ENCODE measurements around the gene TATDN2. TPM values are rescaled to one million over a fixed set of nuclear protein-coding genes. Genes with fewer than 3 reads are reported as not detected.
A peak's percentile ranks its signal among the peaks of the same experiment; 100 is the strongest.

The TATDN2 gene
- total RNA-seq (10 to 100 TPM; 19.1 to 25.6 (median 21.9) TPM), polyA plus RNA-seq (13.6 TPM)
- long read RNA-seq, donor 1, full-length matches to known transcripts: 1 of 15 reads
- long read RNA-seq, donor 1, partial matches to known transcripts: 13 of 15 reads
- long read RNA-seq, donor 1, other reads (novel, unspliced or antisense): 1 of 15 reads
- long read RNA-seq, donor 2, partial matches to known transcripts: 8 of 8 reads
- long read RNA-seq, donor 2, other reads (novel, unspliced or antisense): 0 of 8 reads
- long read RNA-seq, donor 3: 0 reads
- long read RNA-seq, donor 4, partial matches to known transcripts: 2 of 3 reads
- long read RNA-seq, donor 4, other reads (novel, unspliced or antisense): 1 of 3 reads

- intact Hi-C loops (cut with DNase I): no loop called here
- ATAC-seq (peak; percentile 99), DNase-seq (peak; percentile 98 to 99 (median 99))
- H3K4me3 ChIP-seq (ENCODE audit: low read length): peak within 1 kb of the TSS; percentile 96
- H3K27ac ChIP-seq (ENCODE audit: low read length): peak within 1 kb of the TSS; percentile 69
- no peaks in the 10 kb centered on the region for H3K27me3 ChIP-seq (ENCODE audit: control insufficient read depth, insufficient read depth)
- under 1% methylated on average over 80 of the region's 80 CpGs for WGBS
- H3K9me3 ChIP-seq (ENCODE audit: control insufficient read depth, low read length): no peaks in the 10 kb centered on the region
- H3K4me1 ChIP-seq (ENCODE audit: control insufficient read depth, insufficient read depth, low read length): no peaks in the 10 kb centered on the region
These were observed at the start of gene TATDN2 for GRCh38 chr3:10248184-10248983. TATDN2 (plus strand) TSS chr3:10248459; CDS start chr3:10249201, 742 bp downstream.

- DNase-seq (peak in 2 of 3 donors; percentile 55 to 65), ATAC-seq (peak; percentile 56 to 86)
- no peaks in the 10 kb centered on the region for H3K27me3 ChIP-seq (ENCODE audit: control insufficient read depth, insufficient read depth)
- 65% methylated on average over 12 of the region's 12 CpGs for WGBS
- intact Hi-C loops (cut with DNase I): no loop called here
- H3K9me3 ChIP-seq (ENCODE audit: control insufficient read depth, low read length): no peaks in the 10 kb centered on the region
- no peak overlapping the region for H3K27ac ChIP-seq (ENCODE audit: low read length)
- H3K4me3 ChIP-seq (ENCODE audit: low read length): no peak overlapping the region
- H3K4me1 ChIP-seq (ENCODE audit: control insufficient read depth, insufficient read depth, low read length): peaks cover 3% of the 10 kb centered on the region
These were observed 49.3 kb upstream of the TATDN2 start for GRCh38 chr3:10198761-10199649.

- whole genome bisulfite sequencing: 75% methylated on average over 2 of the region's 2 CpGs
- Histone ChIP-seq H3K4me1 (ENCODE audit: control insufficient read depth, insufficient read depth, low read length) (no peaks in the 10 kb centered on the region), H3K27ac (ENCODE audit: low read length) (no peak overlapping the region), H3K27me3 (ENCODE audit: control insufficient read depth, insufficient read depth) (no peaks in the 10 kb centered on the region), H3K9me3 (ENCODE audit: control insufficient read depth, low read length) (no peaks in the 10 kb centered on the region), H3K4me3 (ENCODE audit: low read length) (no peak overlapping the region)
- DNase-seq (no peak), ATAC-seq (no peak)
- intact Hi-C loops (cut with DNase I): no loop called here
These were observed 43.3 kb upstream of the TATDN2 start for GRCh38 chr3:10204921-10205320.

- intact Hi-C loops (cut with DNase I): no loop called here
- DNase-seq (peak in 1 of 3 donors; percentile 53), ATAC-seq (peak; percentile 55 to 67)
- Histone ChIP-seq H3K4me3 (ENCODE audit: low read length) (no peak overlapping the region), H3K27me3 (ENCODE audit: control insufficient read depth, insufficient read depth) (no peaks in the 10 kb centered on the region), H3K4me1 (ENCODE audit: control insufficient read depth, insufficient read depth, low read length) (no peaks in the 10 kb centered on the region), H3K27ac (ENCODE audit: low read length) (no peak overlapping the region), H3K9me3 (ENCODE audit: control insufficient read depth, low read length) (no peaks in the 10 kb centered on the region)
- WGBS: 82% methylated on average over 7 of the region's 7 CpGs
These were observed 42.7 kb upstream of the TATDN2 start for GRCh38 chr3:10205451-10206165.

- Histone ChIP-seq H3K4me1 (ENCODE audit: control insufficient read depth, insufficient read depth, low read length) (no peaks in the 10 kb centered on the region), H3K9me3 (ENCODE audit: control insufficient read depth, low read length) (no peaks in the 10 kb centered on the region), H3K4me3 (ENCODE audit: low read length) (no peak overlapping the region), H3K27ac (ENCODE audit: low read length) (no peak overlapping the region), H3K27me3 (ENCODE audit: control insufficient read depth, insufficient read depth) (no peaks in the 10 kb centered on the region)
- ATAC-seq (peak in 1 of 2 donors; percentile 28), DNase-seq (no peak)
- intact Hi-C loops (cut with DNase I): no loop called here
- 72% methylated on average over 5 of the region's 5 CpGs for WGBS
These were observed 42.1 kb upstream of the TATDN2 start for GRCh38 chr3:10206166-10206511.

- Histone ChIP-seq H3K9me3 (ENCODE audit: control insufficient read depth, low read length) (no peaks in the 10 kb centered on the region), H3K4me1 (ENCODE audit: control insufficient read depth, insufficient read depth, low read length) (no peaks in the 10 kb centered on the region), H3K27me3 (ENCODE audit: control insufficient read depth, insufficient read depth) (no peaks in the 10 kb centered on the region), H3K4me3 (ENCODE audit: low read length) (no peak overlapping the region), H3K27ac (ENCODE audit: low read length) (no peak overlapping the region)
- no peak for ATAC-seq
- no peak for DNase-seq
- intact Hi-C loops (cut with DNase I): no loop called here
- WGBS: 80% methylated on average over 9 of the region's 9 CpGs
These were observed 35.0 kb upstream of the TATDN2 start for GRCh38 chr3:10213156-10213792.

- ATAC-seq (no peak), DNase-seq (no peak)
- Histone ChIP-seq H3K4me3 (ENCODE audit: low read length) (no peak overlapping the region), H3K27me3 (ENCODE audit: control insufficient read depth, insufficient read depth) (no peaks in the 10 kb centered on the region), H3K9me3 (ENCODE audit: control insufficient read depth, low read length) (no peaks in the 10 kb centered on the region), H3K27ac (ENCODE audit: low read length) (no peak overlapping the region), H3K4me1 (ENCODE audit: control insufficient read depth, insufficient read depth, low read length) (no peaks in the 10 kb centered on the region)
- 83% methylated on average over 6 of the region's 6 CpGs for WGBS
- intact Hi-C loops (cut with DNase I): no loop called here
These were observed 32.5 kb upstream of the TATDN2 start for GRCh38 chr3:10215578-10216368.

- intact Hi-C loops (cut with DNase I): no loop called here
- DNase-seq (no peak), ATAC-seq (no peak)
- H3K27ac ChIP-seq (ENCODE audit: low read length): no peak overlapping the region
- H3K4me3 ChIP-seq (ENCODE audit: low read length): no peak overlapping the region
- no peaks in the 10 kb centered on the region for H3K27me3 ChIP-seq (ENCODE audit: control insufficient read depth, insufficient read depth)
- H3K4me1 ChIP-seq (ENCODE audit: control insufficient read depth, insufficient read depth, low read length): no peaks in the 10 kb centered on the region
- WGBS: 81% methylated on average over 3 of the region's 3 CpGs
- no peaks in the 10 kb centered on the region for H3K9me3 ChIP-seq (ENCODE audit: control insufficient read depth, low read length)
These were observed 30.9 kb upstream of the TATDN2 start for GRCh38 chr3:10217359-10217758.

GRCh38 chr3:10219737-10220136, 28.5 kb upstream of the TATDN2 start:
- Histone ChIP-seq H3K27me3 (ENCODE audit: control insufficient read depth, insufficient read depth) (no peaks in the 10 kb centered on the region), H3K4me1 (ENCODE audit: control insufficient read depth, insufficient read depth, low read length) (no peaks in the 10 kb centered on the region), H3K9me3 (ENCODE audit: control insufficient read depth, low read length) (no peaks in the 10 kb centered on the region), H3K4me3 (ENCODE audit: low read length) (no peak overlapping the region), H3K27ac (ENCODE audit: low read length) (no peak overlapping the region)
- intact Hi-C loops (cut with DNase I): loop anchor here in 2 of 4 donors (10.0 kb wide), 1 partner anchor 55 kb away; the partner anchor contains the start of gene IRAK2 (in 2 of the 2)
- 77% methylated on average over 9 of the region's 9 CpGs for WGBS
- DNase-seq (no peak), ATAC-seq (no peak)

All from right cardiac atrium (tissue), 5 donors.